Vein endothelial cell (primary cell): ENCODE data around the gene RARB. TPM values are rescaled to one million over a fixed set of nuclear protein-coding genes. Genes with fewer than 3 reads are reported as not detected.

Experiments
- small RNA-seq: library from RNA; depleted of rRNA; stranded (forward); fragments of <200 nt; gene quantifications from one replicate; pipeline ENCODE3, GENCODE V24; 2012
- total RNA-seq: library from RNA; depleted of rRNA; stranded (reverse); fragments of >200 nt; gene quantifications from 2 replicates; pipeline ENCODE4 v1.2.3, GENCODE V29; 2012

RARB gene
- total RNA-seq = 4.2 and 4.4 TPM in 2 replicates

DNA sequence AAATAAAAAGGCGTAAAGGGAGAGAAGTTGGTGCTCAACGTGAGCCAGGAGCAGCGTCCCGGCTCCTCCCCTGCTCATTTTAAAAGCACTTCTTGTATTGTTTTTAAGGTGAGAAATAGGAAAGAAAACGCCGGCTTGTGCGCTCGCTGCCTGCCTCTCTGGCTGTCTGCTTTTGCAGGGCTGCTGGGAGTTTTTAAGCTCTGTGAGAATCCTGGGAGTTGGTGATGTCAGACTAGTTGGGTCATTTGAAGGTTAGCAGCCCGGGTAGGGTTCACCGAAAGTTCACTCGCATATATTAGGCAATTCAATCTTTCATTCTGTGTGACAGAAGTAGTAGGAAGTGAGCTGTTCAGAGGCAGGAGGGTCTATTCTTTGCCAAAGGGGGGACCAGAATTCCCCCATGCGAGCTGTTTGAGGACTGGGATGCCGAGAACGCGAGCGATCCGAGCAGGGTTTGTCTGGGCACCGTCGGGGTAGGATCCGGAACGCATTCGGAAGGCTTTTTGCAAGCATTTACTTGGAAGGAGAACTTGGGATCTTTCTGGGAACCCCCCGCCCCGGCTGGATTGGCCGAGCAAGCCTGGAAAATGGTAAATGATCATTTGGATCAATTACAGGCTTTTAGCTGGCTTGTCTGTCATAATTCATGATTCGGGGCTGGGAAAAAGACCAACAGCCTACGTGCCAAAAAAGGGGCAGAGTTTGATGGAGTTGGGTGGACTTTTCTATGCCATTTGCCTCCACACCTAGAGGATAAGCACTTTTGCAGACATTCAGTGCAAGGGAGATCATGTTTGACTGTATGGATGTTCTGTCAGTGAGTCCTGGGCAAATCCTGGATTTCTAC, at the start of gene RARB:
Gene RARB, plus strand, starts transcription at position 322 of the 847 bp plus-strand sequence. Its CDS starts 469 bp downstream, at position 791.

Small RNA genes lying within 50 kb of the gene (small RNA-seq; reads per million reads assigned to genes)
- gene RF01161 (not detected), gene RF02271 (not detected)

Other genes starting within 250 kb of the RARB start
- 70.2 and 86.1 TPM in 2 replicates for gene TOP2B, start 236.6 kb downstream of the RARB start, total RNA-seq